GM12872 (cell line): ENCODE measurements around the gene B4GALT5.

ENCODE experiments used
- TF ChIP-seq, protein P1 (sequence below): IDR thresholded peaks from 3 replicates; pipeline ENCODE4 v1.5.1; 2011; ENCODE audit warnings: low read depth, mild to moderate bottlenecking, low read length, moderate library complexity; ENCODE audit not compliant: insufficient read depth

Gene B4GALT5

DNA sequence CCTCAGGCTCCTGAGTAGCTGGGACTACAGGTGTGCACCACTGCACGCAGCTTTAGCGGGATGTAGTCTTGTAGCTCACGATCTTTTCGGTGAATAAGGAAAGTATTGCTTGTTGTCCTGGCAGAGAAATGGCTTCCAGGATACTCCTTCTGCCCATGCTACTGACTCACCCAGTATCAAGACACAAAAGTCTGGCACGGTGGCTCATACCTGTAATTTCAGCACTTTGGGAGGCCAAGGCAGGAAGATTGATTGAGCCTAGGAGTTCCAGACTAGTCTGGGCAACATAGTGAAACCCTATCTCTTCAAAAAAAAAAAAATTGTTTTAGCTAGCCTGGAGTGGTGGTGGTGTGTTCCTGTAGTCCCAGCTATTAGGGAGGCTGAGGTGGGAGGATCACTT, 40.9 kb upstream of the B4GALT5 start:
- TF ChIP-seq, protein P1, sequence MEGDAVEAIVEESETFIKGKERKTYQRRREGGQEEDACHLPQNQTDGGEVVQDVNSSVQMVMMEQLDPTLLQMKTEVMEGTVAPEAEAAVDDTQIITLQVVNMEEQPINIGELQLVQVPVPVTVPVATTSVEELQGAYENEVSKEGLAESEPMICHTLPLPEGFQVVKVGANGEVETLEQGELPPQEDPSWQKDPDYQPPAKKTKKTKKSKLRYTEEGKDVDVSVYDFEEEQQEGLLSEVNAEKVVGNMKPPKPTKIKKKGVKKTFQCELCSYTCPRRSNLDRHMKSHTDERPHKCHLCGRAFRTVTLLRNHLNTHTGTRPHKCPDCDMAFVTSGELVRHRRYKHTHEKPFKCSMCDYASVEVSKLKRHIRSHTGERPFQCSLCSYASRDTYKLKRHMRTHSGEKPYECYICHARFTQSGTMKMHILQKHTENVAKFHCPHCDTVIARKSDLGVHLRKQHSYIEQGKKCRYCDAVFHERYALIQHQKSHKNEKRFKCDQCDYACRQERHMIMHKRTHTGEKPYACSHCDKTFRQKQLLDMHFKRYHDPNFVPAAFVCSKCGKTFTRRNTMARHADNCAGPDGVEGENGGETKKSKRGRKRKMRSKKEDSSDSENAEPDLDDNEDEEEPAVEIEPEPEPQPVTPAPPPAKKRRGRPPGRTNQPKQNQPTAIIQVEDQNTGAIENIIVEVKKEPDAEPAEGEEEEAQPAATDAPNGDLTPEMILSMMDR = no peak

DNA sequence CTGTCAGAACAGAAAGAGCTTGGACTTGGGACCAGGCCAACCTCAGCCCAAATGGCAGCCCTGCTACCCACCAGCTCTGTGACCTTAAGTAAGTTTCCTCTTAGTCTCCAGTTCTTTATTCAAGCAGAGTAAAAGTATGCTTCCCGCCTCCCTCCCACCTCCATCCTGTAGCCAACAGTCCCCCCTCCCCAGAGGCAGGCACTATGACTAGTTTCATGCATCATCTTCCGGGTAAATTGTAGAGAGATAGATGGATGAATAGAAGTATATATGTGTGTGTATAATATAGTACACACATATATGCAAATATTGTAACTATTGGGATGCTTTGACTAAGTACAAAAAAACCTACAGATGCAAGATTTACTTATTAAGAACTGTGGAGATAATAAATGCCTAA, 39.5 kb upstream of the B4GALT5 start:
- TF ChIP-seq, protein P1 = no peak

DNA sequence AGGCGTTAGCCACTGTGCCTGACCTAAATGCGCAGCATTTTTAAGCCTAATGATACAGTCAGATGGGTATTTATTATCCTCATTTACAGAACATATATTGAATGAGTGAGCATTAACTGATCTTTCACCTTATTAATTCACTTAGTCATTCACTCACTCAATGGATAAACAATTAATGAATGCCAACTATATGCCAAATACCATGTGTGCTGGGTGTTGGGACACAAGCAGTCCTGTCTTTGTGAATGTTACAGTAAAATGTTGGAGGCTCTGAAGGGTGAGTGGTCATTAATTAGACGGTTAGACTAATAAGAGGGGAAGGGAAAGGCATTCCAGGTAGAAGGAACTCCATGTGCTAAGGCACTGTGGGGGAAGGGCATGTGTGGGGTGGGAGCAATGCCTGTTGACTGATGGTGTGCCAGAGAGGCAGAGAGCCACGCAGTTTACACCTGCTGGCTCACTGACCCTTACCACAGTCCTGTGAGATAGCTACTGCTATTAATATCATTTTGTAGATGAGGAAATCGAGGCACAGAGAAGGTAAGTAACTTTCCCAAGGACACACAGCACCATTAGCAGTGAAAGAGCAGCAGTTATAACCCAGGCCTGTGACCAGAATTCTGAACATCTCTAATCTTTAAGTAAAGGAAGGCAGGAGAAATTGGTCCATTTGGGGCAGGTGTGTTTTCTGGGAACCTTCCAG, 38.7 kb upstream of the B4GALT5 start:
- TF ChIP-seq, protein P1 = no peak

DNA sequence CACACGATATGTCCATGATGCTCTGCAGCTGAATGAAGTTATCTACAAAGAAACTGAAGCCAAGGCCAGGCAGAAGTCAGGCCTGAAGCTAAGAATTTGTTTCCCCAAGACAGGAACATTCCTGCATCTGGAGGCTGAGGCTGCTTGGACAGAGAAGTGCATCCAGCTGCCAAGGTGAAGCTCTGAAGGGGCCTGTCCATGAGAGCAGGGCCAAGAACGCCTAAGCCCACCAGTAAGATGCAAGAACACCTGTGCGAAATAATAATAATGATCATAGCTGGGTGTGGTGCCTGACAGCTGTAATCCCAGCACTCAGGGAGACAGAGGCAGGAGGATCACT, 37.7 kb upstream of the B4GALT5 start:
- TF ChIP-seq, protein P1 = no peak

DNA sequence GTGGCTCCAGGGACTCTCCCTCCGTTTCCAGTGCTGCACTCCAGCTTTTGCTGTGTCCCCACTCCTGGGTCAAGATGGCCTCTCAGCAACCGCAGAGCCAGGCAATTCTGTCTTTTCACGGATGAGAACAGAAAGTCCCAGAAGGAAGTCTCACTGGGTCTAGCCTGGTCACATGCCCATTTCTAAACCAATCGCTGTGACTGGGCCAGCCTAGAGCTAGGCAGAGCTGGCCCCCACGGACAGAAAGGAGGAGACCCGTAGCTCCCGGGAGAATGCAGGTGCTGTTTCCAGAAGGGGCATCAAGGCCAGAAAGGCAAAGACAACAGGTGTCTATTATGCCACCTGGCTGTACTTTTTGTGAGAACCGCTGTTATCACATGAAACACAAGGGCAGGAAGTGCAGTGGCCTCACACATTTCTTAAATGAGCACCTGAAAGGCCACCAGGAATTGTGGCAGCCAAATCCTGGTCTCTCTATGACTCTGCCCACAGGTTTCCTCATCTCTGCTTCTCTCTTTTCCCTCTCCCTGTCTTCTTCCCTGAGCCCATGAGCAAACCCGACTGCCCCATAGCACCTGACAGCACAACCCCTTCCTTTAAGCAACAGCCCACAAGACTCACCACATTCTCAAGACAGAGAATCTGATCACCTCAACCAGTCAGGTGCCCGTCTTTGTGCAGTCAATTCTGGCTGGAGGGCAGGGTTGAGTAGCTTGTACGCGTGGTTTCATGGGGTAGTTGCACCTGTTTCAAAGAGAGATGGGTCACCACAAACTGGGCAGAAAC, 37.1 kb upstream of the B4GALT5 start:
- TF ChIP-seq, protein P1 = no peak

DNA sequence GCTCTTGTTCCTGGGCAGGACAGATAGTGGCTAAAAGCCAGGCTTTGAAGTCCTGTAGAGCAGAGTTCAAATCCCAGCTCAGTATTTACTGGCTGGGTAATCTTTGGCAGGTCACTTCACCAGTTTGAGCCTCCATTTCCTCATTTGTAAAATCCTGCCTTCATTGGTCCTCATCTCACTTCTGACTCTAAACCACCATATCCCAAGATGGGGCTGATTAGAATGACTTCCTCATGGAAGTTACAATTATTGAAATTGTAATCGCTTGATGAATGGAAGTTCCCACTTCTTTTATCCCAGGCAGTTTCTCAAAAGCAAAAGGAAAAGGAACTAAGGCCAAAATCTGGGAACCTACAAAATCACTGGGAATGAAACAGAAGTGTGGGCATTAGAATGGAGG, 35.9 kb upstream of the B4GALT5 start:
- TF ChIP-seq, protein P1 = no peak

DNA sequence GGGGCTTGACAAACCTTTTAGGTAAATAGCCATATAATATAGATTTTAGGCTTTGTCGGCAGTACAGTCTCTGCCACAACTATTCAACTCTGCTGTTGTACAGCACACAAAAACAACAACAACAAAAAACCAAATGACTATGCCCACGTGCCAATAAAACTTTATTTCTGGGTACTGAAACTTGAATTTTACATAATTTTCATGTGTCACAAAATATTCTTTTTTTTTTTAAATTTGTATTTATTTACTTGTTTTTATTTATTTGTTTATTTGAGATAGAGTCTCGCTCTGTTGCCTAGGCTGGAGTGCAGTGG, 34.8 kb upstream of the B4GALT5 start:
- TF ChIP-seq, protein P1 = no peak
